Activated CD4-positive, alpha-beta T cell treated with anti-CD3 and anti-CD28 coated beads for 1 hour (primary cell): ENCODE data around the gene DCHS2.
"Not testable (repeated sequence)": the region's sequence is repeated elsewhere in the genome, so short reads cannot be mapped to it uniquely, and the experiment has no call there.

ENCODE experiments used
- DNase-seq: peaks from one replicate; pipeline ENCODE4 v3.0.0-alpha.2; 2020

The DCHS2 gene

DNA sequence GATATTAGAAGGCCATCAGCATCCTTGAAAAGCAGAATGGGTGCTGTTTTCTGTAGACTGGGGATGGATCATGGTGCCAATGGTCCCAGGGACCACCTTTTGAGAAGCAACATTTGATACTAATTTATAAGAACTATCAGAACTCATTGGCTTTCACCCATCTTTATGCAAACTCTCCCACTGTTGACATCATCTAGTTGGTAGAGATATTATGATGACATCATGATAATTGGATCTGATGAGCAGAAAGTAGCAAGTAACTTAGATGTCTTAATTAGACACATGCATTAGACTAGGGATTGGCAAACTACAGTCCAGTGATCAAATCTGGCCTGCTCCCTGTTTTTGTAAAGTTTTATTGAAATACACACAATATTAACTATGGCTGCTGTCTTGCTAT lies 181.0 kb downstream of the DCHS2 start:
- no peak for DNase-seq

DNA sequence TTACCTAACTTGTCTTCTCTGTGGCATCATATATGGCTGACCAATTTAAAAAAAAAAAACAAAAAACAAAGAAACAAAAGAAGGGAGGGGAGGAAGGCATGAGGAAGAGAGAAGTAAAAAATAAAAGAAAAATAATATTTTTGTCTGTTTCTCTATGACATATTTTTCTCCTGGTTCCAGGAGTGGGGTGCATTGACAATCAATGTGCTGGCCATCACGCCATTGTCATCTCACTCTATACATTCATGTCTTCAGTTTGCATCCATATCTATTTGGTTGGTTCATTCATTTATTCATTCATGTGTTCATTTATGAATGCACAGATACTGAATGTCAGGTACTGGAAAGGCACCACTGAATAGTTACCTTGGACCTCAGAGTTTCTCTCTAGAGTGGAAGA lies 183.4 kb downstream of the DCHS2 start:
- DNase-seq = no peak

DNA sequence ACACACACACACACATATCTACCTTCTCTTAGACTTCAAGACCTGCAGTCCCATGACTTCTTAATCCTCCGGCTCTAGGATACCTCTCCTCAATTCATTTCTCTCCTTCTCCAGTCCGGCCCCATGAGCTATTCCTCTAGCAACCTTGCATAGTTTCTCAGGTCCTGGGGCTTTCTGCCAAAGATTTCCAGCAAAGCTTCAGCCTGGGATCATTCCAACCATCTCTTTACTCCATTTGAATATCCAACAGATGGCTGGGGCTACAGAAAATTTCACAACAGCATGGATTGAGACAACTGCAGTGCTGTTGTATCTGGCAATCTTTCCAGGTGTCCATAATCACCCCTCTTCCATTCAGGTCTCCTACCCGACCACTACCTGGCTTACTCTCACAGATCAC lies 184.1 kb downstream of the DCHS2 start:
- DNase-seq = no peak

DNA sequence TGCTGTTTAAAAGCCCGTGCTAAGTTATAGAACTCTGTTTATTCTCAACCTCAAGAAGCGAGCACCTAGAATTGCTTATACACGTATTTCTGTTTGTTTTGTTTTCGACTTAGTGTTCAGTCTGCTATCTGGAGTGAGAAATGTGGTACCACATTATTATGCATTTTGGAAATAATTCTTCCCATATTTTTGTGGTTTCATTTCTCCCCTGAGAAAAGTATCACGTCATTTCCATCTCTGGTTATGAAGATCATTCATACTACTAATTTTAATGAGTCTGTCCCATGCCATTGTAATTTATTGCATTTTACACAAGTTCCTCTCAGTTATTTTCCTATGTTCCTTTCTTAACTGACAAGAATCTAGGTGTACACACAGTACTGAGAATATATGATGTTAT lies 186.0 kb downstream of the DCHS2 start:
- no peak for DNase-seq

DNA sequence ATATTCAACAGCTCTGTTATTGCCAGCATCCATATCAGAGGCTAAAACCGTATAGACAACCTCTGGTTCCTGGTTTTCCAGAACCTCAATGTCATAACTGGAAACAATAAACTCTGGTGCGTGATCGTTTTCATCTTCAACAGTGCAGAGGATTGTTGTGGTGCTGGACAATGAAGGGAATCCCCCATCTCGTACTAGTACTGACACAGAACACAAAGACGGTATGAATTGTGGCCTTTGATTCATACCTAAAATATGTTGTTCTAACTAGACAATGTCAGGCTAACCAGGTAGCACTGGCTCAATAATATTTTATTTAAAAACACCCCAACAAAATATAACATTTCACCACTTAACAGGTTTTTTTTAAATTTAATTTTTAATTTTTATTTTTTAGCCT lies 186.9 kb downstream of the DCHS2 start:
- DNase-seq = no peak

DNA sequence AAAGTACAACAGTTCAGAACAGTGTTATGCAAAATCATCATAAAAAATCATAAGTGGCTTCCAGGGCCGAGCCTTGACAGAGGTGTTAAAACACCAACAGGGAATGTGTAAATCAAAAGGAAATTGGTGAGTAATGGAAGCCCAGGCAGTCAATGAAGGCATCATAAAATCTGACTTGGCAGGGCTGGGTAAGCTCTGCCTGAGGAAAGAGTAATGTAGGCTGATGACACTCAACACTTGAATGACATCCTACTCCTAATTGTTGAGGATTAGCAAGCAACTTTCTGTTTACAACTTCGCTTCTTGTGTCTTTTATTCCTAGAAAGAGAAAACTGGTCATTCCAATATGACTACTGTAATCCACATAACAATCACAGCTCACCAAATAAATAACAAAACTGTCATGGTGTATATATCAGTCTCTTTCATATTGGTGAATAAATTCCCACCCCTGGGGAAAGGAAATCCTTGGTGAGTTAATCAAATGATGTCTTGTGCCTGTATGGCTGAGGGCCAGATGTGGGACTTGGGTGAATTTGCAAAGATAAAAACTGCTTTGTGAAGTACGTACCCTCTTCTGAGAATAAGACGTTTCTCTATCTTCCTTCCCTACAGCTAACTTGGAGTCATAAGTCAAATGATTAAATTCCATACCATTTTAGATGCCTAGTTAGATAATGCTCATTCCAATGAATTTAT lies 196.8 kb downstream of the DCHS2 start:
- no peak for DNase-seq

DNA sequence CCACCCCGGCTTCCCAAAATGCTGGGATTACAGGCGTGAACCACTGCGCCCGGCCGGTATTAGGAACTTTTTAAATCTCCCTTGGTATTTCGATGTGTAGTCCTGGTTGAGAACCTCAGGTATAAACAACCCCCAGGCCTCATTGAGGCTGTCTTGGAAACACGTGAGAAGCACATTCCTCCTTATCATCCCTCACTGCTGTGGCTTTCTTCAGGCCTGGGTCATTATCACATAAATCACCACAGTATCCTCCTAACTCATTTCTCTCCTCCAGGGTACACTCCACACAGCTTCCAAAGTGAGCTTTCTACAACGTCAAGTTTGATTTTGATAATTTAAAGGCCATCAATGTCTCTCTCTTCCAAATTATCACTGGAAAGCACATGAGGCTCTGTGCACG lies 198.2 kb downstream of the DCHS2 start:
- DNase-seq = no peak

DNA sequence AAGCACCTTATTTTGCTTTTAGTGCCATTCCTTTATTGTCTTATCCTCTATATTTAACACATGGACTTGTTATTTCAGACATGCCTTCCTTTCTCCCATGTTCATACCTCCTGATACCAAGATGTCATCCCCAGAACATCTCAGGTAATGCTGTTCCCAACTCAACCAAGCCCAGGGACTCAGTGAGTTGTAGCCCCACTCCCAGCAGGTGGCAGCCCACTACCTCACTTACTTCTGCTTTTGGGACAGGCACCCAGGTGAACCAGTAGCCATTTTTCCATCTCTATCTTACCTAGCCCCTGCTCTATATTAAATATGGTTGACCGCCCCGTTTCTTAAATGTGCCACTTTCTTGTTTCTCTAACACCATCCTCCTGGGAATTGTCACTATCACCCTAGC lies 199.0 kb downstream of the DCHS2 start:
- DNase-seq = no peak

DNA sequence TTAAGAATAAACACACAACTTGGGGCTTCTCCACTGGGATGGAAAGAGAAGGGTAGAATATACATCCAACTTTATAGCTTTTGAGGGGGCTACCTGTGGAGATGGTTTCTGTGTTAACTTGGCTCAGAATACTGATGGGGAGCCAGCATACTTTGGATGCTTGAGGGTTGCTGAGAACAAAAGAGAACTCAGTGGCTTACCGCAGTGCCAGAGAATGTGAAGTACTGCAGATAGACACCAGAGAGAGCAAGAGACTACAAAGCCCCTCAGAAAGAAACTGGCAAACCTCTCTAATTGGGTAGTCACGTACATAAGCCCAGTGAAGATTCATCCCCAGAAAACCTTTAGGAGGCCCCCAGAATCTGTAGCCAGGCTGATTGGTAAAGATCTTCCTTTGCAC lies 214.4 kb downstream of the DCHS2 start:
- DNase-seq = no peak

DNA sequence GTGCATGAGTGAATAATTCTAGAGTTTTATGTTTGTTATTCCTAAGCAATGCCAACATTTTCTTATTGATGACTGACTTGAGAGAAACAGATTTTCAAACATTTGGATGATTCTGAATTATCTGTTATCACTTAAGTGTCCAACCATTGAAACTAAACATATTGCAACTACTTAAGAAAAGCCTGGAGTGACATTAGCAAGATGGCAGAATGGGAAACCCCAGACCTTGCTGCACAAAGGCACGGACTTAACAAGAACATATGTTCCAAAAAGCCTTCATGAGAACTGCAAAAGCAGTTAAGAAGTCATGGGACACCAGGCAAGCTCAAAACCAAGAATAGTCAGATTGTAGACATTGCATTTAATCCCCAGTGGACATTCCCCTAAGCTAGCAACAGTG lies 215.1 kb downstream of the DCHS2 start:
- no peak for DNase-seq

DNA sequence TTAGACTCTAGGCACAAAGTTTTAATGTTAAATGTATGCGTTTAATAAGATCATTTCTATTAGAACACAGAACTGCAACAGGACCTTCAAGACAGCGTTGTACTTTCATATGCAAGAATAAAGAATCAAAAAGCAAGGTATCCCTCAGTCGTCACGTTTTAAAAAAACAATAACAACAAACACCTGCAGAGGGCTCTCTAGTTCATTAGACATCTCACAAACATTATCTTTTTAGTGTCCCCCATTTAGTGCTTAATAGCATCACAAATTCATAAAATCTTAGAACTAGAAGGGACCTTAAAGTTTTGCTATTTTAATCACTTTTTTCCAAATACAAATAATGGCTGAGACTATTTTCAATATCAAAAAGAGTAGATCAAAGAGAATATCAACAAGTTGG lies 236.6 kb downstream of the DCHS2 start:
- DNase-seq = no peak

DNA sequence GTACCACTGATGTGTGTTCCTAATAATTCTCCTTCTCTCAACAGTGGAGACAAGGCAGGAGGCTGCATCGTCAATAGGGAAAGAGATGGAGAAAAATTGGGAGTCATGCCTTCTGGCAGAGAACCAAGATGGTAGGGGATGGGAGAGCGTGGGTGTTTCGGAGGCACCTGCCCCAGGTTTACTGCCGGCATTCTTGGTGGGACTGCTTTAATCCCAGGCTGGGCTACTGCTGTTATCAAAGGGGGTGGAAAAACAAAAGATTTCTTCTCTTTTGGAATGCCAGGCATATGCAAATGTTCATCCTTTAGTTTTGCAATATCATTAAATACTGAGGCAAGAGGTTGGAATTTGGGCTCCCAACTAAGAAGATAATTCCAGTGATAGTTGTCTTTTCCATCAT lies 257.0 kb downstream of the DCHS2 start:
- DNase-seq = no peak

DNA sequence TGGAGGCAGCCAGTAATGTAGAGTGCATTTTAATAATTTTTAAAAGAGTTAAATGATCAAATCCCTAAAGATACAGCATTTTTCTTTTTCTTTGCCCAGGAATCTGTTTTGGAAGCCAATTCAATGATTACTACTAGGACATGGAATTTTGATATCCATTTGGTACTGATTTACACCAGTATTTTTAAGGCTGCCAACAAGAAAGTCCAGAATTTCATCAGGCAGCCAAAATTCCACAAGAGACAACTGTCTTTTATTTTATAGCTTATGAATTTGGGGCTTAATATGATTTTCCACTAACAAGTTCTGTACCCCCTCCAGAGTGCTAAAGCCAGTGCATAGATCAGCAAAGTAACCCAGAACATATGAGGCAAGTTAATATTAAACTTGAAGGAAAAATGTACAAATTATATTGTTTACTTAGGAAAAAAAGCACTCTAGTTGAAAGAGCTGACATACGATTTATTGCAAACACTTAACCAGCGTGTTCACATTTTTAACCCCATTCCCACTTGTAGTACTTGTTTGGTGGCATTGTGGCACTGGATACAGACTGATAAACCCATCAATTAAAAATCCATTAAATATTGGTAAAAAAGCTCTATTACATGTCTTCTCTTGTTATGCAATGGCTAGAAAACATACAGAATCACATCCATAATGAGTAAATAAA lies 259.7 kb downstream of the DCHS2 start:
- no peak for DNase-seq

DNA sequence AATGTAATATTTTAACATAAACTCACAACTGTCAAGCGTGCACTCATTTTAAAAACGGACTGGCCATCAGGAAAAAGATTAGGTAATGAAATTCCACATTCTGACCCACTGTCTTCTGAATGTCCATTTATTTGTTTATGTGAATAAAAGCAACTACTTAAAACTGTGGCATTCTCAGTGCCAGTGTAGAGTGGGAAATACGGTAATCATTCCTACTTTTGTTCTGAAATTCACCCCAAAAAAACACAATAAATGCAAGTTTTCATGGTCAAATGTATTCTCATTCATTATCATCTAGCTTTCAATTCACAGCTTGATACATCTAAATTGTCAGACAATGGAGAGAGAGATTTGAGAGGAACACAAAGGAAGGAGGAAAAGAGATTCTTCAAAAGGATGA lies 260.9 kb downstream of the DCHS2 start:
- DNase-seq = no peak

DNA sequence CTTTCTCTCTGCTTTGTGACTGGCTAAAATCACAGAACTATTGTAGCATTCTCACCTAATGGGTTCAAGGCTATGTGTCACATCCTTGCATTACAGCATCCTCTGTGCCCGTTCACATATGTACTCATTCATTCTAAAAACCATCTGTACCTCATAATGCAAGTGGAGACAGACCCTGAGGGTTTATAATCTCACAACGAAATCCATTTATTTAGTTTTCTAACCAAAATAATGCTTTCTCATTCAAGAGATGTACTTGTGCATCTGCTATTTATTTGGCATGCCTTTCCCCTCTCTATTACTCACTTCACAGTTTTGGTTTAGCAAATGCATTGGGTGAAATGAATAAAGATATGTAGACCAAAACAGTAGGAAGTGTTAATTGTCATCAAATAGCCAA lies 261.5 kb downstream of the DCHS2 start:
- no peak for DNase-seq

DNA sequence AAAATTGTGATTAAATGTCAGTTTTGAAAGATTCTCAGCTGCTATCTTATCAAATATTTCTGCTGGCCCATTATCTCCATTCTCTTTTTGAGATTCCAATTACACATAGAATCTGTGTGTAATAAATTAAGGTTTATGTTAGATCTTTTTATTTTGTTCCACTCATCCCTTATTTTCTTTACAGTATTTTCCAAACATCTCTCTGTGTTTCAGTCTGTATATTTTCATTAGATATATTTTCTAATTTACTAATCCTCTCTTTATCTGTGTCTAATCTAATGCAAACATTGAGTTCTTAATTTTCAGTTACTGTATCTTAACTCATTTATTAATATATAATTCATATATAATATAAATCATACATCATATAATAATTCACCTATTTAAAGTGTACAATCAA lies 268.7 kb downstream of the DCHS2 start:
- no peak for DNase-seq

DNA sequence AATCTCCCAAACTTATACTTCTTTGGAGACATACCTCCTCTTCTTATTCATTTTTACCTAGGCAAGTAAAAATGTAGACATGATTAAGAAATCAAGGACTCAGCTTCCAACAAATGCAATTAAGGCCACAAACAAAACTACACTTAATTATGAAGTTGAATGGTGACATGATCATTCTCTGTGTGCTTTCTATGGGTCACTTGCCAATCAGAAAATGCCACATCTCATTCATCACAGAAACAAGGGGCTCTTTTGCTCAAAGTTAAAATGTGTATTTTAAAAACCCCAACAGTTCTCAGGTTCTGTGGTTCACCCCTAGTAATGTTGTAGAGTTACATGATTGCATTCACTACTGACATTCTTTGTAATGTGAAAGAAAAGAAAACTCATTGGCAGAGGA lies 273.5 kb downstream of the DCHS2 start:
- DNase-seq = no peak

DNA sequence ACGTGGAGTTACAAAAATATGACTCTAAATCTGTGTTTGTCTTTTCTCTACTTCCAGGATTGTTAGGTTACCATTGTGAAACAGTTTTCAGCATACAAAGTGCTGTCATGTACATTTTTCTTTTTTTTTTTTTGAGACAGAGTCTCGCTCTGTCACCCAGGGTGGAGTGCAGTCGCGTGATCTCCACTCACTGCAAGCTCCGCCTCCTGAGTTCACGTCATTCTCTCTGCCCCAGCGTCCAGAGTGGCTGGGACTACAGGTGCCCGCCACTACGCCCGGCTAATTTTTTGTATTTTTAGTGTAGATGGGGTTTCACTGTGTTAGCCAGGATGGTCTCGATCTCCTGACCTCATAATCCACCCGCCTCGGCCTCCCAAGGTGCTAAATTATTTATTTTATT lies 274.2 kb downstream of the DCHS2 start:
- not testable (repeated sequence) for DNase-seq

DNA sequence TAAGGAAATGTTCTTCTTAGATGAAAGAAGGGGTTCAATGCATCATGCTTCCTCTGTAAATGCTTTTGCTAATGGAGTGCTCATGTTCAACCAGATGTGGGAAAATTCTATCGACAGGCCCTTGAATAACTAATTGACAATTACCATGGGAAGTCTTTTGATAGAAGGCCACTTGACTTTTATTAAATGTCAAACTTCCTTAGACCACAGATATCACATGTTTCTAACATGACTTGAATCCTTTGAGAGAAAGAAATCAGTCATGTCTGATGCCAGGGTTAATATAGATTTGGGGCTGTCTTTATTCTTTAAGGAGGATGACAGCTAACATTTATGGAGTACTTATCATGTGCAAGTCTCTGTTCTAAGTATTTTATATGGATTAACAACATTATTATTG lies 280.1 kb downstream of the DCHS2 start:
- no peak for DNase-seq

DNA sequence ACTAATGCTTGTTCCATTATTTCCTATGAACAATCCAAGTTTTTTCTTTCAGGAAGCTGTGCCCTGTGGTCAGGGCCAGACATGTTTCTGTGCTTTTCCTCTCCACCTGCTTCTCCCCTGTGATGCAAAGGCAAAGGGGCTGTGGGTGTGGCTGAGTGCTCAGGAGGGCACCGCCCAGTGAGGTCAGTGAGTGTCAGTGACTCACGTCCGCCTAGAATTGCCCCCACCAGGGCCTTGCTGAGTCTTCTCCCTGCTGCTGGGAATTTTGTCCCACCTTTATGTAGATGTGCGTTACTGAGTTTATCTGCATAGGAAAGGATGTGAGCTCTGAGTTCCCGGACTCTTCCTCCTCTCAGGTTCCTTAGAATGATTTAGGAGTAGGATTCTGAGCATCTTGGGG lies 283.2 kb downstream of the DCHS2 start:
- no peak for DNase-seq

DNA sequence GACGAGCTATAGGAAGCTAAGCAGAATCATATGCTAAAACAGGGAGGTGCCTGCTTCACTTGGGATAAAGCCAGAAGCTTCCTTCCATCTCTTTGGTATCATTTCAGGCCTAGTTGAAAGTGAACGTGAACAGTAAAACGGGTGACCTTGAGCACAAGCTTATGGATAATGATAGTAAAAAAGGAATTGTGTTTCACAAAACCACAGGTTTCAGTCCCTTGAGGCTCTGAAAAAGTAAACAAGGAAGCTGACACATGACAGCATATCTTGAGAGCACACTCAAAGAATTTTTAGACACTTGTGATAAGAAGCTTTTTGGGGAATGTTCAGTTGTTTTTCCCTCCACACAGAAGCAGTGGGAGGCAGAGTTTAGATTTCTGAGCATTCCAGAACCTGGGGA lies 286.1 kb downstream of the DCHS2 start:
- DNase-seq = no peak

DNA sequence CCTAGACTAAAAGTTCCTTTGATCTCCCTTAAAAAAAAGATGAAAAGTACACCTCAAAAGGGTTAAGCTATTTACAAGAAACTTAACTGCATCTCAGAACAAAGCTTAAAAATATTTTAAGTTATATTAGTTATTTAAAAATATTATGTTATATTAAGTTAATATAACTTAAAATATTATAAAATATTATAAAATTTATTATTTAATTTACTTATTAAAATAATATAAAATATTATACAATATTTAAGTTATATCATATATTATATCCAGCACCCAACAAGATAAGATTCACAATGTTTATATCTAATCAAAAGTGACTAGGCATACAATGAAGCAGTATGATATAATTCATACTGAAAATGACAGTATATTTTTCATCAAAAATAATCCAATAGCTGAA lies 296.9 kb downstream of the DCHS2 start:
- no peak for DNase-seq

DNA sequence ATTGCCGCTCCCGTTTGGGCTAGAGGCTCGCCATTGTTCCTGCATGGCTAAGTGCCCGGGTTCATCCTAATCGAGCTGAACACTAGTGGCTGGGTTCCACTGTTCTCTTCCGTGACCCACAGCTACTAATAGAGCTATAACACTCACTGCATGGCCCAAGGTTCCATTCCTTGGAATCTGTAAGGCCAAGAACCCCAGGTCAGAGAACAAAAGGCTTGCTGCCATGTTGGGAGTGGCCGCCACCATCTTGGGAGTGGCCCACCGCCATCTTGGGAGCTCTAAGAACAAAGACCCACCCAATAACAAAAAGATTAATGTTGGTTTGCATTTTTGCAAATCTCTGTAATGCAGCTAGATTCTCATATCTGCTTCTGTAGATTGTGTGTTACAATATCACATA lies 299.0 kb downstream of the DCHS2 start:
- DNase-seq = no peak

DNA sequence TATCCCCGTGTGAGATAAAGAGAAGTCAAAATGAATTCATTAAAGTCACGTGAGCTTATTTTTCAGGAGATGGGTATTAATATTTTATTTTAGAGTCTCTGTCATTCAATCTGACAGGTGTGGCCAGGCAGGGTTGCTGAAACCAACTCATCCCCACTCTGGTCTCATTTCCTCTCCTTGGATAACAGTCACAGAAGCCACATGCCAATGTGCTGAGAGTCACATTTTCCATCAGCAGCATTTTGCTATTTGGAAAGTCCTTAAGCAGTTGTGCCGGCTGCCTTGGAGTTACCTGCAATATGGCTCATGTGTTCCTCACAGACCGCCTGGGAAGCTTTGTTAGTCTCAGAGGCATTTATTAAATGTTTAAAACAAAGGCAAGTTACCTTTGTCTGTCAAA lies 302.3 kb downstream of the DCHS2 start:
- DNase-seq = no peak

DNA sequence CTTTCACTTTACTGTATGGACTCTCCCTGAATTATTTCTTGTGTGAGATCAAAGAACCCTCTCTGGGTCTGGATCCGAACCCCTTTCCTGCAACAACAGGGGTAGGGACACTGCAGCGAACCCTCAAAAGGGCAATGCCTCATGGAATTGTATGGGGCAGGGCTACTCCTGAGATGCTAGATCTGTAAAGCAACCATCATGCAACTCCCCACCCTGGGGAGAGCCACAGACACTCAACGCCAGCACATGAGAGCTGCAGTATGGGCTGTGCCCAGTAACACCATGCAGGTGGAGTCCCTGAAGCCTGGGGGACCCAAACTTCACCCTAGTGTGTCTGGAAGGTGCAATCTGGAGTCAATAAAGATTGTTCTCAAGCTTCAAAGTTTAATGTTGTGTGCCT lies 304.7 kb downstream of the DCHS2 start:
- DNase-seq = no peak
